Fibroblast of mammary gland (primary cell): Measurements from ENCODE around the gene PPP1R37.

ENCODE experiments used
- DNase-seq: peaks from one replicate; pipeline ENCODE4 v3.0.0-alpha.2; 2010; ENCODE audit warnings: low read depth
- H3K4me3 ChIP-seq: 2 replicates; pipeline ENCODE4 v1.5.1; 2011; ENCODE audit warnings: low read depth, mild to moderate bottlenecking, low read length, moderate library complexity; ENCODE audit not compliant: control insufficient read depth
- TF ChIP-seq, protein P1 (sequence below): conservative IDR thresholded peaks from 2 replicates; pipeline ENCODE4 v1.5.1; 2011; ENCODE audit warnings: low read depth, low read length, inconsistent platforms; ENCODE audit not compliant: control insufficient read depth, insufficient read depth

The PPP1R37 gene

GRCh38 chr19:45153339-45154063 lies 60.5 kb downstream of the PPP1R37 start:
- DNase-seq: peak; percentile 56
- H3K4me3 ChIP-seq: peak overlapping the region; percentile 3
- TF ChIP-seq, protein P1, sequence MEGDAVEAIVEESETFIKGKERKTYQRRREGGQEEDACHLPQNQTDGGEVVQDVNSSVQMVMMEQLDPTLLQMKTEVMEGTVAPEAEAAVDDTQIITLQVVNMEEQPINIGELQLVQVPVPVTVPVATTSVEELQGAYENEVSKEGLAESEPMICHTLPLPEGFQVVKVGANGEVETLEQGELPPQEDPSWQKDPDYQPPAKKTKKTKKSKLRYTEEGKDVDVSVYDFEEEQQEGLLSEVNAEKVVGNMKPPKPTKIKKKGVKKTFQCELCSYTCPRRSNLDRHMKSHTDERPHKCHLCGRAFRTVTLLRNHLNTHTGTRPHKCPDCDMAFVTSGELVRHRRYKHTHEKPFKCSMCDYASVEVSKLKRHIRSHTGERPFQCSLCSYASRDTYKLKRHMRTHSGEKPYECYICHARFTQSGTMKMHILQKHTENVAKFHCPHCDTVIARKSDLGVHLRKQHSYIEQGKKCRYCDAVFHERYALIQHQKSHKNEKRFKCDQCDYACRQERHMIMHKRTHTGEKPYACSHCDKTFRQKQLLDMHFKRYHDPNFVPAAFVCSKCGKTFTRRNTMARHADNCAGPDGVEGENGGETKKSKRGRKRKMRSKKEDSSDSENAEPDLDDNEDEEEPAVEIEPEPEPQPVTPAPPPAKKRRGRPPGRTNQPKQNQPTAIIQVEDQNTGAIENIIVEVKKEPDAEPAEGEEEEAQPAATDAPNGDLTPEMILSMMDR: no peak

- TF ChIP-seq, protein P1: peak; percentile 23
- H3K4me3 ChIP-seq: peak overlapping the region; percentile 3
- peak; percentile 96 for DNase-seq
Measured at GRCh38 chr19:45154064-45154827, 61.3 kb downstream of the PPP1R37 start.

DNA sequence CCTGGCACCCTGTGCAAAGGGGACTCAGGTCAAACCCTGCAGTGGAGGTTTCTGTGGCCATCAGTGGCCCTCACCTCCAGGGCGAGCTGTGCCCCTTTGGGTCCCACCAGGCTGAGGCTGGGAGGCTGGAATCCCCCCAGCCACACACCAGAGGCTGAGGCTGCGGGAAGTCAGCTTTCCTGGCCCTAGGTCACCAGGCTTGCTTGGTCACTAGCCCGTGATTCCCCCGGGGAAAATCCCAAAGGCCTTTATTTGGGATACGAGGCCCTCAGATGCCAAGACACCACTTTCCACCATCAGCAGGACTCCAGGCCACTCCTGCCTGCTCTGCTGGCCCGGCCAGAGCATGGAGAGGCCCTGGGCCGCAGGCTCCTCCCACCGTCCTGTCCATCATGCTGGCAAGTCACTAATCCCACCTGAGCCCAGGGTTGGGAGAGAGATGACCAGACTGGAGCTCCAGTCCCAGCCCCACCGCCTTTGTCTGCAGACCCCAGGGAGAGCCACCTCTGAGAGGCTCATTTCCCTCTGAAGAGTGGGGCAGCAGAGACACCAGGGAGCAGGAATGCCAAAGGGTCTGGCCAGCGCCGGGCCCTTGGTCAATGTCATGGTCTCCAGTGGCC lies 63.1 kb downstream of the PPP1R37 start:
- TF ChIP-seq, protein P1: no peak
- no peak overlapping the region for H3K4me3 ChIP-seq
- no peak for DNase-seq

GRCh38 chr19:45156751-45157150 lies 63.8 kb downstream of the PPP1R37 start:
- no peak overlapping the region for H3K4me3 ChIP-seq
- no peak for DNase-seq
- TF ChIP-seq, protein P1: no peak

DNA sequence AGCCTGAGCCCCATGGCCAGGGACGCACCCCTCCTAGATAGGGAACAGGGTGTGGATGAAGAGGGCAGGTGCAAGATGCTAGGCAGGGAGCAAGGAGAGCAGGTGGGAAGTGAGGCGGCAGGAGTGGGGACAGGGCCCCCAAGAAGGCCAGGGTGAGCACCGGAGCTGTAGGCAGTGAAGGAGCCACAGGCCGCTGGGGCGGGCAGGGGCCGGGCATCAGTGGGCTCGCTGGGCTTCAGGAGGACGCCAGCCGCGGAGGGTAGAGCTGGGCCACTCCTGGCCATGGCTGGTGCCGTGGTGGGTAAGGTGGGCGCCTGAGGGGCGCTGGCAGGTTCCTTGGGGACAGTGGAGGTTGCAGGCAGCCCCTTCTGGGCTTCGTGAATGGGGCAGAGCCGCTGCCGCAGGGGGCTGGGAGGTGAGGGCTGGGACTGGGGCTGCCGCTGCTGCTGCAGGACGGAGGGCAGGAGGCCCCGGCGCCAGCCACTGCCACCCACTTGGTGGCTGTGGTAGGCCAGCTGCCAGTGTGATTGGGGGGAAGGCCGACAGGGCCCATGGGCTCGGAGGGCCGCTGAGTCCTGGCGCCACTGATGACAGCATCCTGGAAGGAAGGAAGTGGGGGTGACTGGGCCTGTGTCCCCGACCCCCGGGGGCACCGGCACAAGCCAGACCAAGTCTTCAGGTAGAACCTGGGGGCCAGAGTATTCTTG lies 65.7 kb downstream of the PPP1R37 start:
- H3K4me3 ChIP-seq: no peak overlapping the region
- TF ChIP-seq, protein P1: no peak
- no peak for DNase-seq

DNA sequence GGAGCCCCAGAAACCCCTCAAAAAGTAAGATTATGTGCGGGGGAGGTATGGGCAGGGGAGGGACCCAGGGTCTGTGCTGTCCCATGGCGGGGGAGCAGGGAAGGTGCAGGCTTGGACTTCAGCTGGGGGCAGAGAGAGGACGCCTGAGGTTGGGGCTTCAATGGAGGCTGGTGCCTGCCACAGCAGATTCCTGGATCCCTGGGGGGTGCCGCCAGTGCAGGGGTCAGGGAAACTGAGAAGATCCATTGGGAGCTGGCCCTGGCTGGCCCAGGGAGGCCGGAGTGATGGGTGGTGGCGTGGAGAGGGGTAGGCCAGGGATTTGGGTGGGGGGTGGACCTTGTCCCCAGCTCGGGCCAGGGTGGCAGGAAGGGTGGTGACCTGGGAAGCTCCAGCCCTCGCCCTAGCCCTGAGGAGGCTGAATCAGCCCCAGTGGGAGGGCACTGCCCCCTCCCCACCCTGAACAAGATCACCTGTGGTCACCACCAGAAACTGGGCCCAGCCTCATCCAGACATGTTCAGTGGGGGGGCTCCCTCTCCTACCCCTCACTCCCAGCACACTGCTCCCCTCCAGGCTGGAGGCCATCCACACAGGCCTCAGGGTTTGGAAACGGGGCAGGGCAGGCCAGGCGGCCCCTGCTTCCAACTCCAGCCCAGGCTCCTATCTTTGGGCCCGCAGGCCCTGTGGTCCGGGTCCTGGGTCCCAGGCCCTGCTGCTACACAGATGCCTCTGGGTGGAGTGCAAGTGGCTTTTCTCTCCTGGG lies 66.4 kb downstream of the PPP1R37 start:
- no peak overlapping the region for H3K4me3 ChIP-seq
- TF ChIP-seq, protein P1: no peak
- DNase-seq: no peak
